Right hindlimb (tissue), 1 donor: Measurements from ENCODE around the gene PTPDC1.
"Not testable (repeated sequence)": the region's sequence is repeated elsewhere in the genome, so short reads cannot be mapped to it uniquely, and the experiment has no call there.

Experiments used
- DNase-seq: peaks from one replicate; pipeline ENCODE4 v3.0.0-alpha.2; 2018

Gene PTPDC1

DNA sequence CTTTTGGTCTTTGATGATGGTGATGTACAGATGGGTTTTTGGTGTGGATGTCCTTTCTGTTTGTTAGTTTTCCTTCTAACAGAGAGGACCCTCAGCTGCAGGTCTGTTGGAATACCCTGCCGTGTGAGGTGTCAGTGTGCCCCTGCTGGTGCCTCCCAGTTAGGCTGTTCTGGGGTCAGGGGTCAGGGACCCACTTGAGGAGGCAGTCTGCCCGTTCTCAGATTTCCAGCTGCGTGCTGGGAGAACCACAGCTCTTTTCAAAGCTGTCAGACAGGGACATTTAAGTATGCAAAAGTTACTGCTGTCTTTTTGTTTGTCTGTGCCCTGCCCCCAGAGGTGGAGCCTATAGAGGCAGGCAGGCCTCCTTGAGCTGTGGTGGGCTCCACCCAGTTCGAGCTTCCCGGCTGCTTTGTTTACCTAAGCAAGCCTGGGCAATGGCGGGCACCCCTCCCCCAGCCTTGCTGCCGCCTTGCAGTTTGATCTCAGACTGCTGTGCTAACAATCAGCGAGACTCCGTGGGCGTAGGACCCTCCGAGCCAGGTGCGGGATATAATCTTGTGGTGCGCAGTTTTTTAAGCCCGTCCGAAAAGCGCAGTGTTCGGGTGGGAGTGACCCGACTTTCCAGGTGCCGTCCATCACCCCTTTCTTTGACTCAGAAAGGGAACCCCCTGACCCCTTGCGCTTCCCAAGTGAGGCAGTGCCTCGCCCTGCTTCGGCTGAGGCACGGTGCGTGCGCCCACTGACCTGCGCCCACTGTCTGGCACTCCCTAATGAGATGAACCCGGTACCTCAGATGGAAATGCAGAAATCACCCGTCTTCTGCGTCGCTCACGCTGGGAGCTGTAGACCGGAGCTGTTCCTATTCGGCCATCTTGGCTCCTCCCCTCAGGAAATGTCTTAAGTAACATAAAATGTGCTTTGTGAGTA is 10.2 kb downstream of the PTPDC1 start:
- DNase-seq: not testable (repeated sequence)

GRCh38 chr9:94096819-94097577 is 12.7 kb downstream of the PTPDC1 start:
- no peak for DNase-seq

DNA sequence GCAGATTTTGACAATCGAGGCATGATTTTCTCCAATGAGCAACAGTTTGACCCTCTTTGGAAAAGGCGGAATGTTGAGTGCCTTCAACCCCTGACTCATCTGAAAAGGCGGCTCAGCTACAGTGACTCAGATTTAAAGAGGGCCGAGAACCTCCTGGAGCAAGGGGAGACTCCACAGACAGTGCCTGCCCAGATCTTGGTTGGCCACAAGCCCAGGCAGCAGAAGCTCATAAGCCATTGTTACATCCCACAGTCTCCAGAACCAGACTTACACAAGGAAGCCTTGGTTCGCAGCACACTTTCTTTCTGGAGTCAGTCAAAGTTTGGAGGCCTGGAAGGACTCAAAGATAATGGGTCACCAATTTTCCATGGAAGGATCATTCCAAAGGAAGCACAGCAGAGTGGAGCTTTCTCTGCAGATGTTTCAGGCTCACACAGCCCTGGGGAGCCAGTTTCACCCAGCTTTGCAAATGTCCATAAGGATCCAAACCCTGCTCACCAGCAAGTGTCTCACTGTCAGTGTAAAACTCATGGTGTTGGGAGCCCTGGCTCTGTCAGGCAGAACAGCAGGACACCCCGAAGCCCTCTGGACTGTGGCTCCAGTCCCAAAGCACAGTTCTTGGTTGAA is 13.6 kb downstream of the PTPDC1 start:
- DNase-seq: no peak

DNA sequence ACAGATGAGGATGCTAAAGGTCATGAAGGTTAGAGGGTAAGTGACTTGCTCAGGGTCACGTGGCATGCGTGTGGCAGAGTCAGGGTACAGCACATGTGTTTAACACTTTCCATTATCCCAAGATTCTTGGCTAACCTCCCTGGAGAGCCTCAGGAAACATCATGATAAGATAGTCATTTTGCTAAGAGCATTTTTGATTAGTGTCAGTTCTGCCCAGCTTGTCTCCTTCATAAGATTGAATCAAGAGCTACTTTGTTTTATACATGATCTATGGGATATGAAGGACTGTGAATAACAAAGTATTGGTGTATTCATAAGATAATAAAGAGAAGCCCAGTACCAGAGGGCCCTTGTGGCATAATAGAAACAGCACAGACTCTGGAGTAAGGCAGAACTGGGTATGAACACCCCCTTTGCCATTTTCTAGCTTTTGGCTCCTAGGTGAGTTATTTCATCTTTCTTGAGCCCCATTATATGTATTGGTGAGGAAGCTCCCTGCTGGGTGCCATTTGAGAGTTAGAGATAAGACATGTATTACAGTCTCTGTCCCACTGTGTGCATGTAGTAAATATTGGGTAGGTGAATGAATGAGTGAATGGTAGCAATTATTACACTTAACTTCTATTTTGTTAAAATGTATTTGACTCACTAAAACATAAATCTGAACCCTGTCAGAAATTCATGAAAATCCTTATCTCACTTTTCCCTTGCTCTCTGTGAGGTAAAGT is 16.1 kb downstream of the PTPDC1 start:
- no peak for DNase-seq

GRCh38 chr9:94101162-94101853 is 17.0 kb downstream of the PTPDC1 start:
- DNase-seq: no peak

DNA sequence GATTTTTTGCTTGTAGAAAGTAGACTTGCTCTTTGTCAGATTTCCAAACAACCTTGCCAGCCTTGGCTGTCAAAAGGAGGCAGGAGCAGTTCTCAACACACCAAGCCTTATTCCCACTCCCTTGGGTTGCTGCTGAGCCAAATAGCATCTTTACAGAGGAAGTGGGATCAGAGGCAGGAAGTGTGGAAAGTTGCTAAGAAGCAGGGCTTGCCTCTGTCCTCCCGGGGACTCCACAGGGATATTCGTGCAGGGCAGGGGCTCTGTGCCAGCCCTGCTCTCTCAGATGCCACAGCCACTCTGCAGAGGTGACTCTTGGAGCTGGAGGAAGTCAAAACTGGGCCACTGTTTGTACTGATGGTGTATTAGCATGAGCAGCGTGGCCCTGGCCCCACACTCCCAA is 24.3 kb downstream of the PTPDC1 start:
- peak; percentile 71 for DNase-seq

DNA sequence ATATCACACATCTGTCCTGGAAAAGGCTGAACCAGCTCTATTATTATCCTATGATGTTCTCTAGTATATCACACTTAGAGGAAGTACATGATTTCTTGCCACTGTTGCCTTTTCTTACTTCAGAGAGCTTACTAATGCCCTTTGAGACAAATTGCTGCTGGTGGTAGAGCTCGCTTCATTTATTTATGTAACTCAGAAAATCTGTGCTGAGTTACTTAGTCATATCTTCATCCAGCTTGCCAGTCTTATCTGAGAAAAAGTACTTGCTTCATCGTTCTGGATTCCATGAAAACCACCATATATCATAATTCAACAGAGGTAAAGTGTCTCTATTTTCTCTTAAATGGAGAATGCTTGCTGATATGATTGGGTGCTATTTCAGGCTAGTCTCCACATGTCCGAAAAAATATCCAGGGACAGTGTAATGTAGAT is 26.6 kb downstream of the PTPDC1 start:
- no peak for DNase-seq

DNA sequence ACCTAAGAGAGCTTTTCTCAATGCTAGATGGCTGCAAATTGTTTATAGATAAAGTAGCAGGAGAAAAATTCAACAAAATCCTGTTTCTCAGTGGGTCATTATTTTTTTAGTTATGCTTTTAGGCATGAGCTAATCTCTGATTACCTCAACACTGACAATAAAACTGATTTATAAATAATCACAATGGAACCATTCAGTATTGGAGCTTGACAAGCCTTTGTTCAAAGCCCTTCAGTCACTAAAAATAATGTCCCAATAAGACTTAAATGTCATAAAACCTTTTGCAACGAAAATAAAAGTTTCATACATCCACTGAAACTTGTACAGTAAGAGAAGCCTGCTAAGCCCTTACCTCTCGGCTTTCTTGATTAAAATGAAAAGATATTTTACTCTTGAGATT is 27.2 kb downstream of the PTPDC1 start:
- DNase-seq: no peak

GRCh38 chr9:94112716-94113465 is 28.6 kb downstream of the PTPDC1 start:
- DNase-seq: no peak

DNA sequence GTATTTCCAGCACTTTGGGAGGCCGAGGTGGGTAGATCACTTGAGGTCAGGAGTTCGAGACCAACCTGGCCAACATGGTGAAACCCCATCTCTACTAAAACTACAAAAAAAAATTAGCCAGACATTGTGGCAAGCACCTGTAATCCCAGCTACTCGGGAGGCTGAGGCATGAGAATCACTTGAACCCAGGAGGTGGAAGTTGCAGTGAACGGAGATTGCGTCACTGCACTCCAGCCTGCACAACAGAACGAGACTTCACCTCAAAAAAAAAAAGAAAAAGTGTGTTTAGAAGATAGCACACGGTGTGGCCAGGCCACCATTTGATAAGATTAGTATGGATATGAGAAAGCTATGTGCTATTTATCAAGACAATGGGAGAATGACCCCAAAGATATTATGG is 35.8 kb downstream of the PTPDC1 start:
- DNase-seq: not testable (repeated sequence)

DNA sequence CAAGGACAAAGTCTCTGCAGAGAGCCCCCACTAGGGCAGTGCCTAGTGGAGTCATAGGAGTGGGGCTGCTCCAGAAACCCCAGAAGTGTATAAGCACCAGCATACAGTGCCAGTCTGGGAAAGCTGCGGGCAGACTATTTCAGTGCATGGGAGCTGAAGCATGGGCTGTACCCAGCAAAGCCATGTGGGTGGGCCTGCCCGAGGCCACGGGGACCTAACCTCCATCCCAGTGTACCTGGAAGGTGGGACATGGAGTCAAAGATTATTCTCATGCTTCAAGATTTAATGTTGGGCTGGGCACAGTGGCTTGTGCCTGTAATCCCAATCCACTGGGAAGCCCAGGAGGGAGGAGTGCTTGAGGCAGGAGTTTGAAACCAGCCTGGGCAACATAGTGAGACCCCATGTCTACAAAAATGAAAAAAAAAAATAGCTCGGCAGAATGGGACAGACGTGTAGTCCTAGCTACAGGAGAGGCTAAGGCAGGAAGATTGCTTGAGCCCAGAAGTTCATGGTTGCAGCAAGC is 36.7 kb downstream of the PTPDC1 start:
- no peak for DNase-seq

DNA sequence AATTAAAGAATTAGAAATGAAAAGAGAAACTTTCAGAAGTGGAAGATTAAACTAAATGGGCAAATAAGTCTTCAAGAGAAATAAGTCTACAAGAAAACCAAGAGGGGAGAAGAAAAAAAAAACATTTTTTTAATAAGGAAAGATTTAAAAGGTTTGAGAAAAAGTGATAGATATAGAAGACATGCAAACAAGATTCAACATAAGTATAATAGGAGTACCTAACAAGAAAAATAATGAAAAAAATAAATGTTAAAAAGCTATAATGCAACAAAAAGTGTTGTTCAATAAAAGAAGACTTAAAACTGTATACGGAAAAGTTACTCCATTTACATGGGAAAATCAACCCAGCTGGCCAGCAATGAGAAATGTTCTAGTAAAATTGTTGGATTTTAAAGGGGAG is 42.6 kb downstream of the PTPDC1 start:
- DNase-seq: no peak

- DNase-seq: no peak
Measured at GRCh38 chr9:94127806-94128205, 43.5 kb downstream of the PTPDC1 start.

DNA sequence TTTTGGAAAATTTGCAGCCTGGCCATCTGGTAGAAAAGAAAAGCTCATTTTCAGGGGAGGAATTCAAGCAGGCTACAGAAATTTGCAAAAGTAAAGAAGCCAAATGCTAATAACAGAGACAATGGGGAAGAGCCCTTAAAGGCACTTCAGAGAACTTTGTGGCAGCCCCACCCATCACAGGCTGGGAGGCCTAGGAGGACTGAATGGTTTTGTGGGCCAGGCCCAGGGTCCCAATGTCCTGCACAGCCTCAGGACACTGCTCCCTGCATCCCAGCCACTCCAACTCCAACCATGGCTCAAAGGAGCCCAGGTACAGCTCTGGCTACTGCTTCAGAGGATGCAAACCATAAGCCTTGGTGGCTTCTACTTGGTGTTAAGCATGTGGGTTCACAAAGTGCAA is 44.3 kb downstream of the PTPDC1 start:
- no peak for DNase-seq

DNA sequence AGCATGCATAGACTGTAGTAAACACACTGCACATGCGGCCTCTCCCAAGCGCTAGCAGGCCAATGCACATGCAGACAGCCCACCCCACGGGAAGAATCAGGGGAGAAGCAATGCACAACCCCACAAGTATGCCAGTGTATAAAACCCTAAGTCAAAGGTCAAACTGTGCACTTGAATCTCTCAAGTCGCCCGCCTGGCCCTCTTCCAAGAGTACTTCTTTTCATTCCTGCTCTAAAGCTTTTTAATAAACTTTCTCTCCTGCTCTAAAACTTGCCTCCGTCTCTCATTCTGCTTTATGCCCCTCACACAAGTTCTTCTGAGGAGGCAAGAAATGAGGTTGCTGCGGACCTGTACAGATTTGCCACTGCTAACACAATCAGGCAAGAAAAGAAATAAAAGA is 50.4 kb downstream of the PTPDC1 start:
- DNase-seq: no peak

- DNase-seq: no peak
Measured at GRCh38 chr9:94135222-94135621, 51.0 kb downstream of the PTPDC1 start.

DNA sequence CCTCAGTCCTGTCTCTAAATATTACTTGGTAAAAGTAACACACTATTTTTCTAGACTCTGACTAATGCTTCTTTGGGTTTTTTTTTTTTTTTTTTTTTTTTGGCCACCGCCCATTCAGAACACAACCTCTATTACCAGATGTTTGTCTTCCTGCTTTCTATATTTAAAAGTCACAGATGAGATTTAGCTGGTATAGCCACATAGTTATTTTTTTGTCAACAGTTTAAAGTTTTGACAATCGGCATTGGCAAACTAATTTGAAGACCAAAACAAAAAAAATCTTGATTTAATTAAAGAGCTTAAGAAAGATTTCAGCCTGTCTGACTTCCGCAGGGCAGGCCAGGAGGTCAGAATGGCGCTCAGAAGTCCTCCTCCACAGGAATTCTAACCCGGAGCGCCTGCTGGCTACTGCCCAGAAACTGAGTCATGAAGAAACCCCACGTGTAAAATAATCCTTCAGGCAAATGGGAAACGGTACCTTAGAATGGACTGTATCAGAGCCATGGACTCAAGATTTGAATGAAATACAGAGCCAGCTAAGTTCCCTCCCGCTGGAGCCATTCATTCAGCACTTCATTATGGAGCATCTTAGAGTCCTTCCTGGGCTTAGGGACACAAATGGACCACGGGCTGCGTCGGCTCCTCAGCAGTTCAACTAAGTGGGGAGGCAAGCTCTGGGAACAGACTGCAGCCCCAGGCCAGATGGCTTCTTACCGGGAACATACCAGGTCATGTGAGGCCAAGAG is 55.6 kb downstream of the PTPDC1 start:
- DNase-seq: peak; percentile 90

- DNase-seq: no peak
Measured at GRCh38 chr9:94140418-94140780, 56.1 kb downstream of the PTPDC1 start.

DNA sequence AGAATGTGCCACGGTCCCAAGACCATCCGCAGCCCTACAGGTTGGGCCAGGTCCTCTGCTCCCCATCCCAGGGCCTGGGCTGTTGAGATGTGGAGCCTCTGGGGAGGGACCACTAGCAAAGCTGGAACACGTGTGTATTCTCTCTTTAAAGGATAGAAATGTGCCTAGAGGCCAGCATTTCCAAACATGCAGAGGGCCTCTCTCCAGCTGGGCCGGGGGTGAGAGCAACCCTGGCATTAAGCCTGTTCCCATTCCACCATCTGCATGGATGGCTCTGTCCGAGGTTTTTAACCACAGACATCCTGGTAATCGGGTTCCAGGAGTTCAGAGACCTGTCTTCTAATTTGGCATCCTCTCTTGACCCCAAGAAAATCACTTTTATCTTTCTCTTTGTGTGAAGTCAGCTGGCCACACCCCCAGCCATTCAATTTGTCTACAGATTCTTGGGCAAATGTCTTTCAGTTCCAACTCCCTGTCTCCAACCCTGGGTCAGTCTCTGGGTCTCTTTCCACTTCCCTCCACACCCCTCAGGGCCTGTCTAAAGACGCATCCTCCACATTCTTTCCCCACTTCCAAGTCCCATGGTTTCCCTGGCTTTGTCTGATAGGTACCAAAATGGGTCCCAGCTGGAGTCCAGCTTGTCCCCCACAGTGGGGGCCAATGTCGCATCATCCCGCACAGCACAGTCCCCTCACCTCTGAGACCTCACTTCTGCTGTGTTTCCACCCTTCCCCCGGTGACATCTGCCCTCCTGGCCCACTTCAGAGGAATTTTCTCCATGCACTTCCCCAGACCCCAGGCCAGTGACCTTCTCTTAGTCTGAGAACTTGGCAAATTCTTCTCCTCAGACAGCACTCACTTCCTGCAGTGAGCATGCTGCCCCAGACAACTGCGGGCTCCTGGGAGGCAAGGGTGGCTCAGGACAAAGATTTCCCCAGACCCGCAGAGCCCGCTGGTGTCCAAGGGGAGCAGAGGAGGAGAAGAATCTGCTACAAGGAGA is 56.8 kb downstream of the PTPDC1 start:
- DNase-seq: no peak
